ENCODE data around the gene SMAP1.

Gene SMAP1

GRCh38 chr6:70708448-70708847 lies 40.8 kb downstream of the SMAP1 start:
- Histone ChIP-seq H2AFZ (ENCODE audit: low read depth) (no peak overlapping the region), H4K20me1 (ENCODE audit: insufficient read depth) (no peaks in the 10 kb centered on the region), H3K4me2 (no peak overlapping the region), H3K27me3 (ENCODE audit: insufficient read depth, low read depth) (no peaks in the 10 kb centered on the region), H3K36me3 (ENCODE audit: insufficient read depth) (no peaks in the 10 kb centered on the region), H3K4me1 (ENCODE audit: low read depth, poor library complexity, severe bottlenecking) (peaks cover 7% of the 10 kb centered on the region), H3K27ac (no peak overlapping the region), H3K4me3 (IDR thresholded peaks at IDR 0.05; ENCODE audit: insufficient read depth, low read depth, low read length) (no peak overlapping the region), H3K79me2 (ENCODE audit: insufficient read depth, low read depth) (no peaks in the 10 kb centered on the region), H3K9ac (no peak overlapping the region)
- TF ChIP-seq CTCF (conservative IDR thresholded peaks at IDR 0.05; ENCODE audit: low read depth, low read length), result no peak

GRCh38 chr6:70709826-70710225 lies 42.1 kb downstream of the SMAP1 start:
- Histone ChIP-seq H3K79me2 (ENCODE audit: insufficient read depth, low read depth) (peaks cover 5% of the 10 kb centered on the region; the same call in 1 of the 2 replicates), H3K4me2 (no peak overlapping the region)

GRCh38 chr6:70714716-70715257 lies 47.1 kb downstream of the SMAP1 start:
- Histone ChIP-seq H3K9ac (no peak overlapping the region), H3K4me1 (ENCODE audit: low read depth, poor library complexity, severe bottlenecking) (no peaks in the 10 kb centered on the region), H4K20me1 (ENCODE audit: insufficient read depth) (no peaks in the 10 kb centered on the region), H2AFZ (ENCODE audit: low read depth) (no peak overlapping the region), H3K36me3 (ENCODE audit: insufficient read depth) (no peaks in the 10 kb centered on the region), H3K27me3 (ENCODE audit: insufficient read depth, low read depth) (no peaks in the 10 kb centered on the region), H3K4me3 (IDR thresholded peaks at IDR 0.05; ENCODE audit: insufficient read depth, low read depth, low read length) (no peak overlapping the region), H3K79me2 (ENCODE audit: insufficient read depth, low read depth) (peaks cover 5% of the 10 kb centered on the region; the same call in 1 of the 2 replicates), H3K27ac (no peak overlapping the region), H3K4me2 (no peak overlapping the region)
- no peak for TF ChIP-seq CTCF (conservative IDR thresholded peaks at IDR 0.05; ENCODE audit: low read depth, low read length)

More at GRCh38 chr6:70709826-70710225, 42.1 kb downstream of the SMAP1 start:
- Histone ChIP-seq H2AFZ (ENCODE audit: low read depth) (no peak overlapping the region), H3K27me3 (ENCODE audit: insufficient read depth, low read depth) (no peaks in the 10 kb centered on the region), H4K20me1 (ENCODE audit: insufficient read depth) (no peaks in the 10 kb centered on the region), H3K4me1 (ENCODE audit: low read depth, poor library complexity, severe bottlenecking) (peaks cover 7% of the 10 kb centered on the region), H3K4me3 (IDR thresholded peaks at IDR 0.05; ENCODE audit: insufficient read depth, low read depth, low read length) (no peak overlapping the region), H3K36me3 (ENCODE audit: insufficient read depth) (no peaks in the 10 kb centered on the region), H3K9ac (no peak overlapping the region), H3K27ac (no peak overlapping the region)
- no peak for TF ChIP-seq CTCF (conservative IDR thresholded peaks at IDR 0.05; ENCODE audit: low read depth, low read length)

GRCh38 chr6:70717038-70717801 lies 49.5 kb downstream of the SMAP1 start:
- no peaks in the 10 kb centered on the region for H4K20me1 ChIP-seq (ENCODE audit: insufficient read depth)
- no peaks in the 10 kb centered on the region for H3K27me3 ChIP-seq (ENCODE audit: insufficient read depth, low read depth)
- H3K9ac ChIP-seq, result no peak overlapping the region
- H3K27ac ChIP-seq, result no peak overlapping the region
- H3K36me3 ChIP-seq (ENCODE audit: insufficient read depth), result no peaks in the 10 kb centered on the region
- H3K4me1 ChIP-seq (ENCODE audit: low read depth, poor library complexity, severe bottlenecking), result no peaks in the 10 kb centered on the region
- TF ChIP-seq CTCF (conservative IDR thresholded peaks at IDR 0.05; ENCODE audit: low read depth, low read length), result no peak
- no peak overlapping the region for H2AFZ ChIP-seq (ENCODE audit: low read depth)
- H3K4me3 ChIP-seq (IDR thresholded peaks at IDR 0.05; ENCODE audit: insufficient read depth, low read depth, low read length), result no peak overlapping the region
- H3K79me2 ChIP-seq (ENCODE audit: insufficient read depth, low read depth), result peaks cover 5% of the 10 kb centered on the region; the same call in 1 of the 2 replicates
- no peak overlapping the region for H3K4me2 ChIP-seq
